H9 (cell line): Measurements from ENCODE around the gene APOL1. TPM values are rescaled to one million over a fixed set of nuclear protein-coding genes. Genes with fewer than 3 reads are reported as not detected.

Experiments
- DNase-seq: peaks from one replicate; pipeline ENCODE4 v3.0.0-alpha.2; 2017
- H2AFZ ChIP-seq: one replicate; pipeline ENCODE4 v1.6.1; 2013; ENCODE audit warnings: mild to moderate bottlenecking, low read length, control low read depth, moderate library complexity
- H2AK5ac ChIP-seq: 2 replicates; pipeline ENCODE4 v1.6.1; 2013; ENCODE audit warnings: low read length, control low read depth, mixed read lengths; ENCODE audit not compliant: insufficient read length
- H2BK120ac ChIP-seq: one replicate; pipeline ENCODE4 v1.6.1; 2013; ENCODE audit warnings: low read depth, mild to moderate bottlenecking, low read length, control low read depth, inconsistent platforms; ENCODE audit not compliant: poor library complexity, severe bottlenecking
- H2BK12ac ChIP-seq: 2 replicates; pipeline ENCODE4 v1.6.1; 2013; ENCODE audit warnings: low read length, control low read depth, mixed read lengths, low read depth; ENCODE audit not compliant: insufficient read length
- H2BK15ac ChIP-seq: 2 replicates; pipeline ENCODE4 v1.6.1; 2013; ENCODE audit warnings: low read depth, low read length, control low read depth
- H2BK20ac ChIP-seq: one replicate; pipeline ENCODE4 v1.6.1; 2013; ENCODE audit warnings: low read depth, mild to moderate bottlenecking, low read length, control low read depth, inconsistent platforms; ENCODE audit not compliant: poor library complexity, severe bottlenecking
- H2BK5ac ChIP-seq: 2 replicates; pipeline ENCODE4 v1.6.1; 2013; ENCODE audit warnings: low read length, control low read depth, mixed read lengths; ENCODE audit not compliant: insufficient read length
- H3K14ac ChIP-seq: 2 replicates; pipeline ENCODE4 v1.6.1; 2013; ENCODE audit warnings: low read length, control low read depth; ENCODE audit not compliant: insufficient read depth
- H3K18ac ChIP-seq: 2 replicates; pipeline ENCODE4 v1.6.1; 2013; ENCODE audit warnings: low read depth, mild to moderate bottlenecking, mixed read lengths, low read length, control low read depth; ENCODE audit not compliant: insufficient read length
- H3K23ac ChIP-seq: 2 replicates; pipeline ENCODE4 v1.6.1; 2013; ENCODE audit warnings: low read length, control low read depth, mixed read lengths, low read depth; ENCODE audit not compliant: insufficient read length
- H3K23me2 ChIP-seq: 2 replicates; pipeline ENCODE4 v1.6.1; 2013; ENCODE audit warnings: low read depth, mild to moderate bottlenecking, mixed read lengths, low read length, control low read depth; ENCODE audit not compliant: insufficient read length, poor library complexity, severe bottlenecking
- H3K27ac ChIP-seq: 2 replicates; pipeline ENCODE4 v1.5.1; 2013; ENCODE audit warnings: low read length, control low read depth, mixed read lengths, low read depth; ENCODE audit not compliant: insufficient read length
- H3K27me3 ChIP-seq: 2 replicates; pipeline ENCODE4 v1.6.1; 2013; ENCODE audit warnings: low read length, control low read depth, inconsistent platforms; ENCODE audit not compliant: insufficient read depth
- H3K4ac ChIP-seq: 2 replicates; pipeline ENCODE4 v1.6.1; 2013; ENCODE audit warnings: low read depth, mild to moderate bottlenecking, control low read depth, inconsistent platforms, low read length, moderate library complexity
- H3K4me1 ChIP-seq: 2 replicates; pipeline ENCODE4 v1.6.1; 2013; ENCODE audit warnings: low read length, control low read depth, inconsistent platforms; ENCODE audit not compliant: insufficient read depth
- H3K4me2 ChIP-seq: 2 replicates; pipeline ENCODE4 v1.6.1; 2013; ENCODE audit warnings: low read length, control low read depth, mixed read lengths; ENCODE audit not compliant: insufficient read length, insufficient read depth
- H3K56ac ChIP-seq: 2 replicates; pipeline ENCODE4 v1.6.1; 2013; ENCODE audit warnings: low read depth, mild to moderate bottlenecking, mixed read lengths, low read length, control low read depth; ENCODE audit not compliant: insufficient read length
- H3K79me1 ChIP-seq: 2 replicates; pipeline ENCODE4 v1.6.1; 2013; ENCODE audit warnings: low read depth, mild to moderate bottlenecking, moderate library complexity, low read length, control low read depth, inconsistent platforms; ENCODE audit not compliant: insufficient read depth, poor library complexity, severe bottlenecking
- H3K79me2 ChIP-seq: 2 replicates; pipeline ENCODE4 v1.6.1; 2013; ENCODE audit warnings: low read length, control low read depth, inconsistent platforms; ENCODE audit not compliant: insufficient read depth
- H3K9ac ChIP-seq: 2 replicates; pipeline ENCODE4 v1.6.1; 2013; ENCODE audit warnings: low read length, control low read depth, mixed read lengths; ENCODE audit not compliant: insufficient read length; ENCODE audit errors: extremely low read depth
- H3K9me3 ChIP-seq: one replicate; pipeline ENCODE4 v1.6.1; 2013; ENCODE audit warnings: low read depth, low read length, inconsistent platforms; ENCODE audit not compliant: control insufficient read depth
- H3T11ph ChIP-seq: one replicate; pipeline ENCODE4 v1.6.1; 2013; ENCODE audit warnings: mild to moderate bottlenecking, low read length, control low read depth, inconsistent platforms
- H4K20me1 ChIP-seq: one replicate; pipeline ENCODE4 v1.6.1; 2013; ENCODE audit not compliant: control insufficient read depth, insufficient read length, insufficient read depth
- H4K5ac ChIP-seq: 2 replicates; pipeline ENCODE4 v1.6.1; 2013; ENCODE audit warnings: low read depth, mild to moderate bottlenecking, mixed read lengths, low read length, control low read depth; ENCODE audit not compliant: insufficient read length
- H4K8ac ChIP-seq: replicated peaks from 2 replicates; pipeline ENCODE4 v1.6.1; 2013; ENCODE audit warnings: low read length, control low read depth, mixed read lengths, low read depth; ENCODE audit not compliant: insufficient read length
- H4K91ac ChIP-seq: 2 replicates; pipeline ENCODE4 v1.6.1; 2013; ENCODE audit warnings: low read depth, mild to moderate bottlenecking, moderate library complexity, mixed read lengths, low read length, control low read depth; ENCODE audit not compliant: insufficient read length
- H3K27ac Mint-ChIP-seq, 3 experiments: 2 replicates in 2 of 3; 3 replicates in 1 of 3; pipeline ENCODE4 v1.8.0; 2020 to 2021; ENCODE audit warnings: mixed read lengths in 3 of 3, mild to moderate bottlenecking in 1 of 3, moderate library complexity in 1 of 3
- H3K27me3 Mint-ChIP-seq: 2 replicates; pipeline ENCODE4 v1.8.0; 2021; ENCODE audit warnings: low read depth, mild to moderate bottlenecking, moderate library complexity, mixed read lengths
- H3K36me3 Mint-ChIP-seq, 3 experiments: 2 replicates in 2 of 3; 3 replicates in 1 of 3; pipeline ENCODE4 v1.8.0; 2020 to 2021; ENCODE audit warnings: low read depth in 3 of 3, mixed read lengths in 3 of 3; ENCODE audit not compliant: insufficient read depth in 1 of 3
- H3K4me1 Mint-ChIP-seq, 2 experiments: 2 replicates each; pipeline ENCODE4 v1.8.0; 2020; ENCODE audit warnings: mixed read lengths in 2 of 2
- H3K4me3 Mint-ChIP-seq, 2 experiments: 2 replicates in 1 of 2; 3 replicates in 1 of 2; pipeline ENCODE4 v1.8.0; 2020 to 2021; ENCODE audit warnings: mild to moderate bottlenecking in 2 of 2, mixed read lengths in 2 of 2, moderate library complexity in 1 of 2
- H3K9me3 Mint-ChIP-seq, 2 experiments: 2 replicates in 1 of 2; 3 replicates in 1 of 2; pipeline ENCODE4 v1.8.0; 2020; ENCODE audit warnings: mild to moderate bottlenecking in 2 of 2, mixed read lengths in 2 of 2, moderate library complexity in 1 of 2
- WGBS: extraction: QIAGEN DNeasy Blood & Tissue Kit; methylation state at CpG from one replicate; pipeline ENCODE4 v1.1.7; 2013; ENCODE audit warnings: missing lambda C conversion rate, low lambda C conversion rate, mixed read lengths; ENCODE audit not compliant: insufficient read length; ENCODE audit errors: extremely low coverage; 5-methylcytosine and 5-hydroxymethylcytosine counted together
- total RNA-seq: library from RNA; stranded (reverse); gene quantifications from 2 replicates; pipeline ENCODE4 v1.2.1, GENCODE V29; 2021
- TF ChIP-seq, protein P1 (sequence below): fragments of 200-600 bp; sonication (generic); conservative IDR thresholded peaks from 3 replicates; pipeline ENCODE4 v1.8.0; 2021; ENCODE audit warnings: antibody characterized with exemption, mild to moderate bottlenecking

The APOL1 gene
- total RNA-seq, 1 experiment from 2014 or later: not detected

DNA sequence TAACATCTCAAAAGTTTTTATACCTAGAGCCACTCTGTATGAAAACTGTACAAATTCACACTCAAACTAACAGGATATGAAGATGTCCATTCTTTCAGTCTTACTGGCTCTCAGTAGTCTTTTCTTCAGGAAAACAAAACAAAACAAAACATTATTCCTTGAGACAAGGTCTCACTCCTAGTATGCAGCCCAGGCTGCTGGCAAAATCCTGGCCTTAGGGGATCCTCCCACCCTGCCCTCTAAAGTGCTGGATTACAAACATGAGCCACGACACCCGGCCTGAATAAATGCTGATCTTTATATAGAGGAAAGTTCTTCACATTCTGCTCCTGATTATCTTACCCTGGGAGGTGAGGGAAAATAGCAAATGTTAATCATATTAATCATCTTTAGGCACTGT, 18.7 kb upstream of the APOL1 start:
- peak; percentile 3 for DNase-seq

More for the DNA sequence above, 18.7 kb upstream of the APOL1 start:
- Mint-ChIP-seq H3K9me3 (no peaks in the 10 kb centered on the region; a peak in 1 of 5 replicates), H3K27ac (no peak overlapping the region), H3K27me3 (no peaks in the 10 kb centered on the region), H3K4me3 (no peak overlapping the region), H3K4me1 (peaks cover 27 to 30% of the 10 kb centered on the region in 2 experiments), H3K36me3 (peaks cover 10 to 48% (median 29%) of the 10 kb centered on the region in 3 experiments)
- H3K4me2 ChIP-seq: no peak overlapping the region
- no peak overlapping the region for H2AK5ac ChIP-seq
- no peak overlapping the region for H4K8ac ChIP-seq
- no peak overlapping the region for H2AFZ ChIP-seq
- H3T11ph ChIP-seq: no peak overlapping the region
- H3K4ac ChIP-seq: no peak overlapping the region
- WGBS: no CpG with 5 or more reads among the region's 2 CpGs
- H2BK12ac ChIP-seq: no peak overlapping the region
- H3K79me1 ChIP-seq: no peaks in the 10 kb centered on the region
- no peaks in the 10 kb centered on the region for H4K20me1 ChIP-seq
- H4K91ac ChIP-seq: no peak overlapping the region
- no peak overlapping the region for H3K27ac ChIP-seq
- no peak overlapping the region for H2BK5ac ChIP-seq
- H3K79me2 ChIP-seq: no peaks in the 10 kb centered on the region; the same call in 1 of the 2 replicates
- H3K56ac ChIP-seq: no peak overlapping the region
- H3K14ac ChIP-seq: no peak overlapping the region
- no peak overlapping the region for H3K18ac ChIP-seq
- no peaks in the 10 kb centered on the region for H3K9me3 ChIP-seq
- no peak overlapping the region for H2BK15ac ChIP-seq
- no peaks in the 10 kb centered on the region for H3K27me3 ChIP-seq
- H4K5ac ChIP-seq: no peak overlapping the region
- no peak overlapping the region for H3K9ac ChIP-seq
- no peak overlapping the region for H3K23ac ChIP-seq
- no peaks in the 10 kb centered on the region for H3K4me1 ChIP-seq
- TF ChIP-seq, protein P1, sequence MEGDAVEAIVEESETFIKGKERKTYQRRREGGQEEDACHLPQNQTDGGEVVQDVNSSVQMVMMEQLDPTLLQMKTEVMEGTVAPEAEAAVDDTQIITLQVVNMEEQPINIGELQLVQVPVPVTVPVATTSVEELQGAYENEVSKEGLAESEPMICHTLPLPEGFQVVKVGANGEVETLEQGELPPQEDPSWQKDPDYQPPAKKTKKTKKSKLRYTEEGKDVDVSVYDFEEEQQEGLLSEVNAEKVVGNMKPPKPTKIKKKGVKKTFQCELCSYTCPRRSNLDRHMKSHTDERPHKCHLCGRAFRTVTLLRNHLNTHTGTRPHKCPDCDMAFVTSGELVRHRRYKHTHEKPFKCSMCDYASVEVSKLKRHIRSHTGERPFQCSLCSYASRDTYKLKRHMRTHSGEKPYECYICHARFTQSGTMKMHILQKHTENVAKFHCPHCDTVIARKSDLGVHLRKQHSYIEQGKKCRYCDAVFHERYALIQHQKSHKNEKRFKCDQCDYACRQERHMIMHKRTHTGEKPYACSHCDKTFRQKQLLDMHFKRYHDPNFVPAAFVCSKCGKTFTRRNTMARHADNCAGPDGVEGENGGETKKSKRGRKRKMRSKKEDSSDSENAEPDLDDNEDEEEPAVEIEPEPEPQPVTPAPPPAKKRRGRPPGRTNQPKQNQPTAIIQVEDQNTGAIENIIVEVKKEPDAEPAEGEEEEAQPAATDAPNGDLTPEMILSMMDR: no peak
- H2BK20ac ChIP-seq: no peak overlapping the region
- no peak overlapping the region for H2BK120ac ChIP-seq
- peaks cover 7% of the 10 kb centered on the region for H3K23me2 ChIP-seq
